ENCODE data around the gene HMOX2.

Gene HMOX2

GRCh38 chr16:4511441-4512082, 35.4 kb downstream of the HMOX2 start (continued):
- TF ChIP-seq, protein P1, sequence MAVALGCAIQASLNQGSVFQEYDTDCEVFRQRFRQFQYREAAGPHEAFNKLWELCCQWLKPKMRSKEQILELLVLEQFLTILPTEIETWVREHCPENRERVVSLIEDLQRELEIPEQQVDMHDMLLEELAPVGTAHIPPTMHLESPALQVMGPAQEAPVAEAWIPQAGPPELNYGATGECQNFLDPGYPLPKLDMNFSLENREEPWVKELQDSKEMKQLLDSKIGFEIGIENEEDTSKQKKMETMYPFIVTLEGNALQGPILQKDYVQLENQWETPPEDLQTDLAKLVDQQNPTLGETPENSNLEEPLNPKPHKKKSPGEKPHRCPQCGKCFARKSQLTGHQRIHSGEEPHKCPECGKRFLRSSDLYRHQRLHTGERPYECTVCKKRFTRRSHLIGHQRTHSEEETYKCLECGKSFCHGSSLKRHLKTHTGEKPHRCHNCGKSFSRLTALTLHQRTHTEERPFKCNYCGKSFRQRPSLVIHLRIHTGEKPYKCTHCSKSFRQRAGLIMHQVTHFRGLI (tag by site-specific recombination; IDR thresholded peaks at IDR 0.05) = no peak
- no peak for TF ChIP-seq ZNF785 (tag by site-specific recombination; IDR thresholded peaks at IDR 0.05)
- TF ChIP-seq ZSCAN23 (tag by site-specific recombination; IDR thresholded peaks at IDR 0.05) = no peak
- peak; percentile 69; the same call in 1 of the 2 replicates for TF ChIP-seq SCRT1 (tag by site-specific recombination; IDR thresholded peaks at IDR 0.05; ENCODE audit: borderline replicate concordance)
- TF ChIP-seq ZNF701 (tag by site-specific recombination; IDR thresholded peaks at IDR 0.05) = no peak
- no peak for TF ChIP-seq ZNF16 (tag by site-specific recombination; IDR thresholded peaks at IDR 0.05; ENCODE audit: low read depth)
- peak; percentile 92 for TF ChIP-seq SCRT2 (tag by site-specific recombination; IDR thresholded peaks at IDR 0.05)
- no peak for TF ChIP-seq ZNF560 (tag by site-specific recombination; IDR thresholded peaks at IDR 0.05; ENCODE audit: borderline replicate concordance)
- TF ChIP-seq, protein P2, sequence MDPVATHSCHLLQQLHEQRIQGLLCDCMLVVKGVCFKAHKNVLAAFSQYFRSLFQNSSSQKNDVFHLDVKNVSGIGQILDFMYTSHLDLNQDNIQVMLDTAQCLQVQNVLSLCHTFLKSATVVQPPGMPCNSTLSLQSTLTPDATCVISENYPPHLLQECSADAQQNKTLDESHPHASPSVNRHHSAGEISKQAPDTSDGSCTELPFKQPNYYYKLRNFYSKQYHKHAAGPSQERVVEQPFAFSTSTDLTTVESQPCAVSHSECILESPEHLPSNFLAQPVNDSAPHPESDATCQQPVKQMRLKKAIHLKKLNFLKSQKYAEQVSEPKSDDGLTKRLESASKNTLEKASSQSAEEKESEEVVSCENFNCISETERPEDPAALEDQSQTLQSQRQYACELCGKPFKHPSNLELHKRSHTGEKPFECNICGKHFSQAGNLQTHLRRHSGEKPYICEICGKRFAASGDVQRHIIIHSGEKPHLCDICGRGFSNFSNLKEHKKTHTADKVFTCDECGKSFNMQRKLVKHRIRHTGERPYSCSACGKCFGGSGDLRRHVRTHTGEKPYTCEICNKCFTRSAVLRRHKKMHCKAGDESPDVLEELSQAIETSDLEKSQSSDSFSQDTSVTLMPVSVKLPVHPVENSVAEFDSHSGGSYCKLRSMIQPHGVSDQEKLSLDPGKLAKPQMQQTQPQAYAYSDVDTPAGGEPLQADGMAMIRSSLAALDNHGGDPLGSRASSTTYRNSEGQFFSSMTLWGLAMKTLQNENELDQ (tag by site-specific recombination; IDR thresholded peaks at IDR 0.05; ENCODE audit: low read depth) = no peak
- TF ChIP-seq ZSCAN16 (tag by site-specific recombination; IDR thresholded peaks at IDR 0.05) = no peak
- TF ChIP-seq ZNF677 (tag by site-specific recombination; IDR thresholded peaks at IDR 0.05) = no peak
- TF ChIP-seq ZBTB17 (tag by site-specific recombination; IDR thresholded peaks at IDR 0.05) = 0 out of 2 replicates have a peak, but pooled peaks have one; percentile 13
- no peak for TF ChIP-seq ZNF521 (tag by site-specific recombination; IDR thresholded peaks at IDR 0.05)
- no peak for TF ChIP-seq ZNF169 (tag by site-specific recombination; IDR thresholded peaks at IDR 0.05)
- TF ChIP-seq, protein P3, sequence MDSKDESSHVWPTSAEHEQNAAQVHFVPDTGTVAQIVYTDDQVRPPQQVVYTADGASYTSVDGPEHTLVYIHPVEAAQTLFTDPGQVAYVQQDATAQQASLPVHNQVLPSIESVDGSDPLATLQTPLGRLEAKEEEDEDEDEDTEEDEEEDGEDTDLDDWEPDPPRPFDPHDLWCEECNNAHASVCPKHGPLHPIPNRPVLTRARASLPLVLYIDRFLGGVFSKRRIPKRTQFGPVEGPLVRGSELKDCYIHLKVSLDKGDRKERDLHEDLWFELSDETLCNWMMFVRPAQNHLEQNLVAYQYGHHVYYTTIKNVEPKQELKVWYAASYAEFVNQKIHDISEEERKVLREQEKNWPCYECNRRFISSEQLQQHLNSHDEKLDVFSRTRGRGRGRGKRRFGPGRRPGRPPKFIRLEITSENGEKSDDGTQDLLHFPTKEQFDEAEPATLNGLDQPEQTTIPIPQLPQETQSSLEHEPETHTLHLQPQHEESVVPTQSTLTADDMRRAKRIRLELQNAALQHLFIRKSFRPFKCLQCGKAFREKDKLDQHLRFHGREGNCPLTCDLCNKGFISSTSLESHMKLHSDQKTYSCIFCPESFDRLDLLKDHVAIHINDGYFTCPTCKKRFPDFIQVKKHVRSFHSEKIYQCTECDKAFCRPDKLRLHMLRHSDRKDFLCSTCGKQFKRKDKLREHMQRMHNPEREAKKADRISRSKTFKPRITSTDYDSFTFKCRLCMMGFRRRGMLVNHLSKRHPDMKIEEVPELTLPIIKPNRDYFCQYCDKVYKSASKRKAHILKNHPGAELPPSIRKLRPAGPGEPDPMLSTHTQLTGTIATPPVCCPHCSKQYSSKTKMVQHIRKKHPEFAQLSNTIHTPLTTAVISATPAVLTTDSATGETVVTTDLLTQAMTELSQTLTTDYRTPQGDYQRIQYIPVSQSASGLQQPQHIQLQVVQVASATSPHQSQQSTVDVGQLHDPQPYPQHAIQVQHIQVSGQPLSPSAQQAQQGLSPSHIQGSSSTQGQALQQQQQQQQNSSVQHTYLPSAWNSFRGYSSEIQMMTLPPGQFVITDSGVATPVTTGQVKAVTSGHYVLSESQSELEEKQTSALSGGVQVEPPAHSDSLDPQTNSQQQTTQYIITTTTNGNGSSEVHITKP (tag by site-specific recombination; IDR thresholded peaks at IDR 0.05) = no peak
- no peak for TF ChIP-seq ZFP41 (tag by site-specific recombination; IDR thresholded peaks at IDR 0.05; ENCODE audit: borderline replicate concordance)
- no peak for TF ChIP-seq ZNF660 (tag by site-specific recombination; IDR thresholded peaks at IDR 0.05)
- TF ChIP-seq PBX3 (CRISPR knock-in tag; IDR thresholded peaks at IDR 0.05) = no peak
- TF ChIP-seq ZNF704 (tag by site-specific recombination; IDR thresholded peaks at IDR 0.05) = no peak
- TF ChIP-seq, protein P4, sequence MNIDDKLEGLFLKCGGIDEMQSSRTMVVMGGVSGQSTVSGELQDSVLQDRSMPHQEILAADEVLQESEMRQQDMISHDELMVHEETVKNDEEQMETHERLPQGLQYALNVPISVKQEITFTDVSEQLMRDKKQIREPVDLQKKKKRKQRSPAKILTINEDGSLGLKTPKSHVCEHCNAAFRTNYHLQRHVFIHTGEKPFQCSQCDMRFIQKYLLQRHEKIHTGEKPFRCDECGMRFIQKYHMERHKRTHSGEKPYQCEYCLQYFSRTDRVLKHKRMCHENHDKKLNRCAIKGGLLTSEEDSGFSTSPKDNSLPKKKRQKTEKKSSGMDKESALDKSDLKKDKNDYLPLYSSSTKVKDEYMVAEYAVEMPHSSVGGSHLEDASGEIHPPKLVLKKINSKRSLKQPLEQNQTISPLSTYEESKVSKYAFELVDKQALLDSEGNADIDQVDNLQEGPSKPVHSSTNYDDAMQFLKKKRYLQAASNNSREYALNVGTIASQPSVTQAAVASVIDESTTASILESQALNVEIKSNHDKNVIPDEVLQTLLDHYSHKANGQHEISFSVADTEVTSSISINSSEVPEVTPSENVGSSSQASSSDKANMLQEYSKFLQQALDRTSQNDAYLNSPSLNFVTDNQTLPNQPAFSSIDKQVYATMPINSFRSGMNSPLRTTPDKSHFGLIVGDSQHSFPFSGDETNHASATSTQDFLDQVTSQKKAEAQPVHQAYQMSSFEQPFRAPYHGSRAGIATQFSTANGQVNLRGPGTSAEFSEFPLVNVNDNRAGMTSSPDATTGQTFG (tag by site-specific recombination; IDR thresholded peaks at IDR 0.05; ENCODE audit: borderline replicate concordance) = no peak
- no peak for TF ChIP-seq HOXA7 (CRISPR knock-in tag; IDR thresholded peaks at IDR 0.05; ENCODE audit: borderline replicate concordance)
- no peak for TF ChIP-seq ZNF19 (tag by site-specific recombination; IDR thresholded peaks at IDR 0.05; ENCODE audit: low read depth)
- TF ChIP-seq, protein P5, sequence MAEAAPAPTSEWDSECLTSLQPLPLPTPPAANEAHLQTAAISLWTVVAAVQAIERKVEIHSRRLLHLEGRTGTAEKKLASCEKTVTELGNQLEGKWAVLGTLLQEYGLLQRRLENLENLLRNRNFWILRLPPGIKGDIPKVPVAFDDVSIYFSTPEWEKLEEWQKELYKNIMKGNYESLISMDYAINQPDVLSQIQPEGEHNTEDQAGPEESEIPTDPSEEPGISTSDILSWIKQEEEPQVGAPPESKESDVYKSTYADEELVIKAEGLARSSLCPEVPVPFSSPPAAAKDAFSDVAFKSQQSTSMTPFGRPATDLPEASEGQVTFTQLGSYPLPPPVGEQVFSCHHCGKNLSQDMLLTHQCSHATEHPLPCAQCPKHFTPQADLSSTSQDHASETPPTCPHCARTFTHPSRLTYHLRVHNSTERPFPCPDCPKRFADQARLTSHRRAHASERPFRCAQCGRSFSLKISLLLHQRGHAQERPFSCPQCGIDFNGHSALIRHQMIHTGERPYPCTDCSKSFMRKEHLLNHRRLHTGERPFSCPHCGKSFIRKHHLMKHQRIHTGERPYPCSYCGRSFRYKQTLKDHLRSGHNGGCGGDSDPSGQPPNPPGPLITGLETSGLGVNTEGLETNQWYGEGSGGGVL (tag by site-specific recombination; IDR thresholded peaks at IDR 0.05) = no peak
- TF ChIP-seq KLF8 (tag by site-specific recombination; IDR thresholded peaks at IDR 0.05) = no peak
- TF ChIP-seq WT1 (tag by site-specific recombination; IDR thresholded peaks at IDR 0.05) = no peak
- TF ChIP-seq OSR2 (tag by site-specific recombination; IDR thresholded peaks at IDR 0.05) = no peak

All from HEK293 (cell line).